IMR-90 (cell line): ENCODE measurements around the gene CXXC4. TPM values are rescaled to one million over a fixed set of nuclear protein-coding genes. Genes with fewer than 3 reads are reported as not detected.

ENCODE experiments used
- ATAC-seq: fragments of 200-7000 bp; cut with Tn5 transposase; 2 replicates; pipeline ENCODE4 v1.9.1; 2020; ENCODE audit warnings: low read depth, mild to moderate bottlenecking, moderate library complexity
- BruUV-seq: library from RNA; stranded (reverse); fragments of 400-500 nt; replicated peaks from 2 replicates; lab custom pipeline; 2021; lab: Mats Ljungman, UMichigan
- CTCF ChIA-PET: fragments of 300-600 bp; formaldehyde crosslinking; extraction: SDS; loops from one replicate; lab custom pipeline; 2021; ENCODE audit warnings: antibody characterized with exemption; lab: Yijun Ruan, JAX
- POLR2A ChIA-PET: fragments of 300-600 bp; sonication (Branson Sonifier 250); formaldehyde crosslinking; loops from one replicate; lab custom pipeline; 2022; ENCODE audit warnings: antibody characterized with exemption; ENCODE audit not compliant: unreplicated experiment; lab: Charles Lee
- DNase-seq: peaks from one replicate; pipeline ENCODE4 v3.0.0; 2013
- H2AFZ ChIP-seq: replicated peaks from 2 replicates; pipeline ENCODE3; 2013; ENCODE audit warnings: low read length, mild to moderate bottlenecking; ENCODE audit not compliant: poor library complexity
- H2AK5ac ChIP-seq: 2 replicates; pipeline ENCODE4 v1.6.1; 2013; ENCODE audit warnings: low read depth, low read length, inconsistent platforms
- H2AK9ac ChIP-seq: replicated peaks from 2 replicates; pipeline ENCODE3; 2013; ENCODE audit warnings: mild to moderate bottlenecking, low read depth, low read length, moderate library complexity; ENCODE audit not compliant: poor library complexity
- H2BK120ac ChIP-seq: 2 replicates; pipeline ENCODE4 v1.6.1; 2013; ENCODE audit warnings: low read depth, low read length, inconsistent platforms
- H2BK15ac ChIP-seq: 3 replicates; pipeline ENCODE4 v1.6.1; 2013; ENCODE audit warnings: low read depth, low read length, inconsistent platforms
- H2BK20ac ChIP-seq: 2 replicates; pipeline ENCODE4 v1.6.1; 2013; ENCODE audit warnings: low read depth, mild to moderate bottlenecking, inconsistent platforms, low read length, moderate library complexity
- H2BK5ac ChIP-seq: 2 replicates; pipeline ENCODE4 v1.6.1; 2013; ENCODE audit warnings: mild to moderate bottlenecking, low read depth, low read length, inconsistent platforms; ENCODE audit not compliant: poor library complexity, severe bottlenecking
- H3K14ac ChIP-seq: replicated peaks from 2 replicates; pipeline ENCODE4 v1.6.1; 2013; ENCODE audit warnings: low read depth, low read length, inconsistent platforms
- H3K18ac ChIP-seq: 2 replicates; pipeline ENCODE4 v1.6.1; 2013; ENCODE audit warnings: low read depth, low read length, control low read depth
- H3K23ac ChIP-seq: 2 replicates; pipeline ENCODE4 v1.6.1; 2013; ENCODE audit warnings: low read depth, low read length, inconsistent platforms
- H3K27ac ChIP-seq: 2 replicates; pipeline ENCODE4 v1.5.1; 2013; ENCODE audit warnings: mild to moderate bottlenecking, control low read depth, low read length; ENCODE audit not compliant: insufficient read depth
- H3K27me3 ChIP-seq: 2 replicates; pipeline ENCODE4 v1.6.1; 2013; ENCODE audit warnings: low read length; ENCODE audit not compliant: control insufficient read depth, insufficient read depth
- H3K36me3 ChIP-seq: 2 replicates; pipeline ENCODE4 v1.6.1; 2013; ENCODE audit warnings: low read length, mixed read lengths; ENCODE audit not compliant: control insufficient read depth, insufficient read depth
- H3K4ac ChIP-seq: 2 replicates; pipeline ENCODE4 v1.6.1; 2013; ENCODE audit warnings: low read depth, low read length, inconsistent platforms
- H3K4me1 ChIP-seq: 2 replicates; pipeline ENCODE4 v1.6.1; 2013; ENCODE audit warnings: low read length, mixed read lengths; ENCODE audit not compliant: control insufficient read depth, insufficient read depth
- H3K4me2 ChIP-seq: 2 replicates; pipeline ENCODE4 v1.6.1; 2013; ENCODE audit warnings: low read depth, mild to moderate bottlenecking, control low read depth, low read length, moderate library complexity
- H3K4me3 ChIP-seq: 2 replicates; pipeline ENCODE4 v1.5.1; 2013; ENCODE audit warnings: low read depth, mild to moderate bottlenecking, control low read depth, low read length, moderate library complexity; ENCODE audit not compliant: insufficient read depth
- H3K56ac ChIP-seq: 2 replicates; pipeline ENCODE4 v1.6.1; 2013; ENCODE audit warnings: low read length, inconsistent platforms; ENCODE audit not compliant: insufficient read depth; ENCODE audit errors: extremely low read depth
- H3K79me1 ChIP-seq, 2 experiments: 2 replicates each; pipeline ENCODE4 v1.6.1; 2013; ENCODE audit warnings: low read length in 2 of 2, inconsistent platforms in 1 of 2, low read depth in 1 of 2
- H3K9ac ChIP-seq: 2 replicates; pipeline ENCODE4 v1.6.1; 2013; ENCODE audit warnings: low read depth, low read length, control low read depth
- H3K9me1 ChIP-seq: 2 replicates; pipeline ENCODE4 v1.6.1; 2013; ENCODE audit warnings: low read length, inconsistent platforms; ENCODE audit not compliant: insufficient read depth
- H3K9me3 ChIP-seq: 2 replicates; pipeline ENCODE4 v1.6.1; 2013; ENCODE audit warnings: low read length; ENCODE audit not compliant: control insufficient read depth, insufficient read depth
- H4K20me1 ChIP-seq: 2 replicates; pipeline ENCODE4 v1.6.1; 2013; ENCODE audit warnings: low read length, inconsistent platforms; ENCODE audit not compliant: insufficient read depth
- H4K5ac ChIP-seq: 2 replicates; pipeline ENCODE4 v1.6.1; 2013; ENCODE audit warnings: mild to moderate bottlenecking, low read depth, low read length, control low read depth
- H4K8ac ChIP-seq, 2 experiments: 2 replicates each; pipeline ENCODE4 v1.6.1; 2013; ENCODE audit warnings: low read depth in 2 of 2, low read length in 2 of 2, control low read depth in 1 of 2, inconsistent platforms in 1 of 2
- H4K91ac ChIP-seq: 2 replicates; pipeline ENCODE4 v1.6.1; 2013; ENCODE audit warnings: low read depth, low read length, inconsistent platforms; ENCODE audit not compliant: insufficient read depth
- BHLHE40 ChIP-seq: fragments of 150-350 bp; IDR thresholded peaks from 2 replicates; pipeline ENCODE4 v1.6.1; 2016; ENCODE audit warnings: mild to moderate bottlenecking, low read depth, low read length
- CEBPB ChIP-seq: IDR thresholded peaks from 2 replicates; pipeline ENCODE4 v1.6.1; 2012; ENCODE audit warnings: low read depth, low read length, improper control_type of control experiment
- CHD1 ChIP-seq: IDR thresholded peaks from 2 replicates; pipeline ENCODE4 v1.6.1; 2012; ENCODE audit warnings: low read depth, low read length, improper control_type of control experiment
- FOS ChIP-seq: fragments of 150-350 bp; IDR thresholded peaks from 2 replicates; pipeline ENCODE4 v1.6.1; 2016; ENCODE audit warnings: low read depth, low read length
- MAFK ChIP-seq: IDR thresholded peaks from 2 replicates; pipeline ENCODE4 v1.6.1; 2012; ENCODE audit warnings: low read depth, low read length, improper control_type of control experiment
- MAZ ChIP-seq: IDR thresholded peaks from 2 replicates; pipeline ENCODE4 v1.6.1; 2012; ENCODE audit warnings: low read depth, mild to moderate bottlenecking, low read length, improper control_type of control experiment, moderate library complexity, borderline replicate concordance
- MXI1 ChIP-seq: IDR thresholded peaks from 2 replicates; pipeline ENCODE4 v1.6.1; 2012; ENCODE audit warnings: low read depth, mild to moderate bottlenecking, low read length, moderate library complexity, borderline replicate concordance
- NFE2L2 ChIP-seq: fragments of 150-350 bp; IDR thresholded peaks from 2 replicates; pipeline ENCODE4 v1.6.1; 2016; ENCODE audit warnings: low read depth, mild to moderate bottlenecking, low read length
- POLR2A ChIP-seq: IDR thresholded peaks from 2 replicates; pipeline ENCODE4 v1.6.1; 2012; ENCODE audit warnings: mild to moderate bottlenecking, low read depth, low read length
- RAD21 ChIP-seq: IDR thresholded peaks from 2 replicates; pipeline ENCODE4 v1.6.1; 2012; ENCODE audit warnings: low read length, improper control_type of control experiment
- RFX5 ChIP-seq: IDR thresholded peaks from 2 replicates; pipeline ENCODE4 v1.8.0; 2012; ENCODE audit warnings: low read depth, mild to moderate bottlenecking, low read length, moderate library complexity
- SMC3 ChIP-seq: fragments of 150-350 bp; IDR thresholded peaks from 2 replicates; pipeline ENCODE4 v1.6.1; 2016; ENCODE audit warnings: low read depth, mild to moderate bottlenecking, antibody characterized with exemption, low read length, moderate library complexity
- WGBS, 2 experiments: methylation state at CpG; one replicate each; pipeline versions ENCODE4 v1.1.5 to v1.1.7; 2013; ENCODE audit warnings: missing lambda C conversion rate in 2 of 2; ENCODE audit not compliant: insufficient read length in 1 of 2; ENCODE audit errors: extremely low coverage in 2 of 2; 5-methylcytosine and 5-hydroxymethylcytosine counted together
- dilution Hi-C: fragments of 300-500 bp; cut with HindIII; formaldehyde crosslinking; loops from one replicate; pipeline ENCODE4 v1.14.3; 2018; ENCODE audit warnings: low sequenced_read_pairs; ENCODE audit not compliant: unreplicated experiment
- in situ Hi-C: fragments of 300-500 bp; cut with MboI; formaldehyde crosslinking; loops from 3 replicates; pipeline ENCODE4 v1.14.3; 2019; ENCODE audit warnings: low sequenced_read_pairs, inconsistent platforms, mixed read lengths
- intact Hi-C: fragments of 100-400 bp; cut with micrococcal nuclease; formaldehyde crosslinking; loops from 2 replicates; pipeline ENCODE4 v1.10.0; 2022
- polyA plus RNA-seq, 3 experiments: library from polyadenylated mRNA; depleted of rRNA; stranded (reverse); fragments of >200 nt; gene quantifications; 2 replicates each; pipeline ENCODE4 v1.2.3, GENCODE V29; 2012; ENCODE audit warnings: low replicate concordance in 1 of 3
- total RNA-seq: library from RNA; depleted of rRNA; stranded (reverse); fragments of >200 nt; gene quantifications from 2 replicates; pipeline ENCODE4 v1.2.3, GENCODE V29; 2012
- TF ChIP-seq, protein P1 (sequence below): conservative IDR thresholded peaks from 2 replicates; pipeline ENCODE4 v1.5.1; 2012; ENCODE audit warnings: mild to moderate bottlenecking, low read depth, low read length, improper control_type of control experiment
- TF ChIP-seq, protein P2 (sequence below): fragments of 150-350 bp; IDR thresholded peaks from 2 replicates; pipeline ENCODE4 v1.6.1; 2017; ENCODE audit warnings: mild to moderate bottlenecking, antibody characterized with exemption, low read length, low read depth
- TF ChIP-seq, protein P3 (sequence below): fragments of 150-350 bp; IDR thresholded peaks from 2 replicates; pipeline ENCODE4 v1.6.1; 2016; ENCODE audit warnings: low read depth, mild to moderate bottlenecking, low read length, moderate library complexity, borderline replicate concordance

Gene CXXC4
- total and polyA plus RNA-seq, 2 of the 4 experiments (the other 2 are of a cell fraction): not detected

DNA sequence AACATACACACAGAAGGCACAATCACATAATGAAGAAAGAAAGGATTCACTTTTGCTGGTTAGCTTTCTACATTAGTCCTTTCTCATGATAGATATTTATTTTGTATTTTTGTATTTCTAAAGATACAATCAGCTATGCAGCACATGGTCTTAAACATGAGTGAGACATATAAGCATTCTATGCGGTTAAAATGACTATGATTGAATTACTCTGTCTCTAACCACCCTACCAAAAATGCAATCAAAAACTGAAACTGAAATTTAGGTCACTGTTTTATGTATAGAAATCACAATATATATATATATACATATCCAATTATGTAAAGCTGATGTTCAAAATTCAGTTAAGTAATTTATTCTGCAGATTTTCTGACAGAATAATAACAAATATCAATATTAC is 21.9 kb downstream of the CXXC4 start:
- Histone ChIP-seq H4K8ac (no peak overlapping the region), H3K9me3 (no peaks in the 10 kb centered on the region), H3K4me2 (no peak overlapping the region), H3K27me3 (no peaks in the 10 kb centered on the region), H2BK15ac (no peak overlapping the region), H3K79me1 (no peaks in the 10 kb centered on the region), H2BK120ac (no peak overlapping the region), H2BK20ac (no peak overlapping the region), H4K20me1 (no peaks in the 10 kb centered on the region), H3K27ac (no peak overlapping the region), H3K36me3 (no peaks in the 10 kb centered on the region), H3K4ac (no peak overlapping the region), H3K23ac (no peak overlapping the region), H4K91ac (no peak overlapping the region), H3K4me1 (no peaks in the 10 kb centered on the region), H3K18ac (no peak overlapping the region), H2AK5ac (no peak overlapping the region), H3K9ac (no peak overlapping the region), H2BK5ac (no peak overlapping the region), H3K56ac (no peak overlapping the region), H3K9me1 (no peaks in the 10 kb centered on the region), H4K5ac (no peak overlapping the region), H3K4me3 (no peak overlapping the region), H2AFZ (no peak overlapping the region), H3K14ac (no peak overlapping the region), H2AK9ac (no peak overlapping the region)
- ATAC-seq (no peak), DNase-seq (no peak)
- dilution Hi-C loops (no loop called here), intact Hi-C loops (no loop called here), in situ Hi-C loops (no loop called here)
- no CpG with 5 or more reads among the region's 1 CpG for WGBS, 2 experiments
- BruUV-seq: no TSS peak
- ChIA-PET CTCF (no interaction called here), POLR2A (no interaction called here)
- TF ChIP-seq CHD1 (no peak), NFE2L2 (no peak), MAFK (no peak), MXI1 (no peak), FOS (no peak), BHLHE40 (no peak), POLR2A (no peak), CEBPB (no peak), RAD21 (no peak), SMC3 (no peak), MAZ (no peak), RFX5 (no peak)
- TF ChIP-seq, protein P1, sequence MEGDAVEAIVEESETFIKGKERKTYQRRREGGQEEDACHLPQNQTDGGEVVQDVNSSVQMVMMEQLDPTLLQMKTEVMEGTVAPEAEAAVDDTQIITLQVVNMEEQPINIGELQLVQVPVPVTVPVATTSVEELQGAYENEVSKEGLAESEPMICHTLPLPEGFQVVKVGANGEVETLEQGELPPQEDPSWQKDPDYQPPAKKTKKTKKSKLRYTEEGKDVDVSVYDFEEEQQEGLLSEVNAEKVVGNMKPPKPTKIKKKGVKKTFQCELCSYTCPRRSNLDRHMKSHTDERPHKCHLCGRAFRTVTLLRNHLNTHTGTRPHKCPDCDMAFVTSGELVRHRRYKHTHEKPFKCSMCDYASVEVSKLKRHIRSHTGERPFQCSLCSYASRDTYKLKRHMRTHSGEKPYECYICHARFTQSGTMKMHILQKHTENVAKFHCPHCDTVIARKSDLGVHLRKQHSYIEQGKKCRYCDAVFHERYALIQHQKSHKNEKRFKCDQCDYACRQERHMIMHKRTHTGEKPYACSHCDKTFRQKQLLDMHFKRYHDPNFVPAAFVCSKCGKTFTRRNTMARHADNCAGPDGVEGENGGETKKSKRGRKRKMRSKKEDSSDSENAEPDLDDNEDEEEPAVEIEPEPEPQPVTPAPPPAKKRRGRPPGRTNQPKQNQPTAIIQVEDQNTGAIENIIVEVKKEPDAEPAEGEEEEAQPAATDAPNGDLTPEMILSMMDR: no peak
- TF ChIP-seq, protein P2, sequence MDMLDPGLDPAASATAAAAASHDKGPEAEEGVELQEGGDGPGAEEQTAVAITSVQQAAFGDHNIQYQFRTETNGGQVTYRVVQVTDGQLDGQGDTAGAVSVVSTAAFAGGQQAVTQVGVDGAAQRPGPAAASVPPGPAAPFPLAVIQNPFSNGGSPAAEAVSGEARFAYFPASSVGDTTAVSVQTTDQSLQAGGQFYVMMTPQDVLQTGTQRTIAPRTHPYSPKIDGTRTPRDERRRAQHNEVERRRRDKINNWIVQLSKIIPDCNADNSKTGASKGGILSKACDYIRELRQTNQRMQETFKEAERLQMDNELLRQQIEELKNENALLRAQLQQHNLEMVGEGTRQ: no peak
- TF ChIP-seq, protein P3, sequence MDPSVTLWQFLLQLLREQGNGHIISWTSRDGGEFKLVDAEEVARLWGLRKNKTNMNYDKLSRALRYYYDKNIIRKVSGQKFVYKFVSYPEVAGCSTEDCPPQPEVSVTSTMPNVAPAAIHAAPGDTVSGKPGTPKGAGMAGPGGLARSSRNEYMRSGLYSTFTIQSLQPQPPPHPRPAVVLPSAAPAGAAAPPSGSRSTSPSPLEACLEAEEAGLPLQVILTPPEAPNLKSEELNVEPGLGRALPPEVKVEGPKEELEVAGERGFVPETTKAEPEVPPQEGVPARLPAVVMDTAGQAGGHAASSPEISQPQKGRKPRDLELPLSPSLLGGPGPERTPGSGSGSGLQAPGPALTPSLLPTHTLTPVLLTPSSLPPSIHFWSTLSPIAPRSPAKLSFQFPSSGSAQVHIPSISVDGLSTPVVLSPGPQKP: no peak
